Brain microvascular endothelial cell (primary cell): ENCODE data around the gene ARL5C.

ENCODE experiments used
- DNase-seq: peaks from one replicate; pipeline ENCODE4 v3.0.0-alpha.2; 2020
- H3K27ac ChIP-seq: fragments of 250-450 bp; sonication (Bioruptor Pico); 2 replicates; pipeline ENCODE4 v1.5.1; 2020; ENCODE audit warnings: mild to moderate bottlenecking, moderate library complexity
- H3K27me3 ChIP-seq: fragments of 250-450 bp; sonication (Bioruptor Pico); replicated peaks from 2 replicates; pipeline ENCODE4 v1.5.1; 2020; ENCODE audit warnings: mild to moderate bottlenecking
- H3K36me3 ChIP-seq: fragments of 250-450 bp; sonication (Bioruptor Pico); replicated peaks from 2 replicates; pipeline ENCODE4 v1.5.1; 2020; ENCODE audit warnings: mild to moderate bottlenecking
- H3K4me3 ChIP-seq: 2 replicates; pipeline ENCODE4 v1.5.1; 2011; ENCODE audit warnings: low read depth, mild to moderate bottlenecking, control low read depth, low read length, moderate library complexity
- CTCF ChIP-seq: IDR thresholded peaks from 2 replicates; pipeline ENCODE4 v1.5.1; 2011; ENCODE audit warnings: low read depth, mild to moderate bottlenecking, moderate library complexity, low read length, control low read depth, inconsistent platforms; ENCODE audit errors: missing control alignments
- in situ Hi-C: cut with HindIII; loops from 2 replicates; pipeline ENCODE4 v1.10.0; 2017; ENCODE audit warnings: low sequenced_read_pairs, low pct_ligation_motif_present

ARL5C gene

GRCh38 chr17:39153599-39154051 is 12.3 kb downstream of the ARL5C start:
- H3K27ac ChIP-seq = no peak overlapping the region
- in situ Hi-C loops = no loop called here
- H3K27me3 ChIP-seq = peaks cover 8% of the 10 kb centered on the region
- DNase-seq = peak; percentile 86
- peak; percentile 41 for TF ChIP-seq CTCF
- no peaks in the 10 kb centered on the region for H3K36me3 ChIP-seq
- peak overlapping the region; percentile 89 for H3K4me3 ChIP-seq

- no peak overlapping the region for H3K27ac ChIP-seq
- peak overlapping the region; percentile 89 for H3K4me3 ChIP-seq
- no peak for DNase-seq
- no peaks in the 10 kb centered on the region for H3K36me3 ChIP-seq
- peaks cover 8% of the 10 kb centered on the region for H3K27me3 ChIP-seq
- in situ Hi-C loops = no loop called here
- TF ChIP-seq CTCF = no peak
These were observed 13.8 kb downstream of the ARL5C start for GRCh38 chr17:39151943-39152818.

- DNase-seq = no peak
- Histone ChIP-seq H3K27me3 (peaks cover 8% of the 10 kb centered on the region), H3K36me3 (no peaks in the 10 kb centered on the region), H3K27ac (no peak within 1 kb of the TSS), H3K4me3 (peak within 1 kb of the TSS; percentile 89)
- in situ Hi-C loops = no loop called here
- TF ChIP-seq CTCF = no peak
These were observed 14.6 kb downstream of the ARL5C start, which contains the start of gene PLXDC1 for GRCh38 chr17:39151150-39151942. Gene PLXDC1 (minus strand): TSS chr17:39151637. CDS start chr17:39151437, 200 bp downstream.

- H3K36me3 ChIP-seq = no peaks in the 10 kb centered on the region
- DNase-seq = no peak
- H3K4me3 ChIP-seq = no peak overlapping the region
These were observed 15.2 kb downstream of the ARL5C start for GRCh38 chr17:39150795-39151149.

GRCh38 chr17:39150104-39150634 is 15.8 kb downstream of the ARL5C start:
- in situ Hi-C loops = no loop called here
- H3K27me3 ChIP-seq = peaks cover 8% of the 10 kb centered on the region
- no peak for TF ChIP-seq CTCF
- no peaks in the 10 kb centered on the region for H3K36me3 ChIP-seq
- H3K27ac ChIP-seq = no peak overlapping the region
- DNase-seq = no peak
- no peak overlapping the region for H3K4me3 ChIP-seq

More at GRCh38 chr17:39150795-39151149, 15.2 kb downstream of the ARL5C start:
- TF ChIP-seq CTCF = no peak
- H3K27ac ChIP-seq = no peak overlapping the region
- H3K27me3 ChIP-seq = peaks cover 8% of the 10 kb centered on the region
- in situ Hi-C loops = no loop called here
